WERI-Rb-1 (cell line): ENCODE measurements around the gene HOXB6.

Experiments
- DNase-seq: peaks from one replicate; pipeline ENCODE4 v3.0.0-alpha.2; 2020
- H3K27ac ChIP-seq: fragments of 250-450 bp; sonication (Bioruptor Pico); 2 replicates; pipeline ENCODE4 v1.5.1; 2020; ENCODE audit warnings: mild to moderate bottlenecking, moderate library complexity
- H3K27me3 ChIP-seq: fragments of 250-450 bp; sonication (Bioruptor Pico); 2 replicates; pipeline ENCODE4 v1.5.1; 2021; ENCODE audit warnings: mild to moderate bottlenecking, low read depth, moderate library complexity; ENCODE audit not compliant: insufficient read depth, severe bottlenecking
- H3K36me3 ChIP-seq: fragments of 250-450 bp; sonication (Bioruptor Pico); 2 replicates; pipeline ENCODE4 v1.5.1; 2020; ENCODE audit warnings: mild to moderate bottlenecking, moderate library complexity
- H3K4me3 ChIP-seq: 2 replicates; pipeline ENCODE4 v1.5.1; 2011; ENCODE audit warnings: low read depth, mild to moderate bottlenecking, control low read depth, low read length
- H3K9me3 ChIP-seq: fragments of 250-450 bp; sonication (Bioruptor Pico); 2 replicates; pipeline ENCODE4 v1.5.1; 2021; ENCODE audit warnings: mild to moderate bottlenecking, moderate library complexity; ENCODE audit not compliant: severe bottlenecking
- CTCF ChIP-seq: IDR thresholded peaks from 2 replicates; pipeline ENCODE4 v1.5.1; 2011; ENCODE audit warnings: low read depth, mild to moderate bottlenecking, control low read depth, inconsistent platforms, low read length

The HOXB6 gene

GRCh38 chr17:48631693-48632578, 27.1 kb upstream of the HOXB6 start:
- no peak for TF ChIP-seq CTCF

GRCh38 chr17:48630925-48631692, 26.3 kb upstream of the HOXB6 start:
- peaks cover 18% of the 10 kb centered on the region for H3K9me3 ChIP-seq
- no peaks in the 10 kb centered on the region for H3K36me3 ChIP-seq
- no peak overlapping the region for H3K4me3 ChIP-seq
- DNase-seq = peak; percentile 2
- H3K27ac ChIP-seq = no peak overlapping the region
- peaks cover 99% of the 10 kb centered on the region for H3K27me3 ChIP-seq
- TF ChIP-seq CTCF = no peak

More at GRCh38 chr17:48631693-48632578, 27.1 kb upstream of the HOXB6 start:
- H3K27ac ChIP-seq = no peak overlapping the region
- peaks cover 98% of the 10 kb centered on the region for H3K27me3 ChIP-seq
- H3K36me3 ChIP-seq = no peaks in the 10 kb centered on the region
- no peak overlapping the region for H3K4me3 ChIP-seq
- DNase-seq = no peak
- peaks cover 18% of the 10 kb centered on the region for H3K9me3 ChIP-seq

- Histone ChIP-seq H3K27me3 (peaks cover 99% of the 10 kb centered on the region), H3K36me3 (no peaks in the 10 kb centered on the region)
- TF ChIP-seq CTCF = no peak
Measured at GRCh38 chr17:48630009-48630924, 25.5 kb upstream of the HOXB6 start.

GRCh38 chr17:48629411-48629759, 24.6 kb upstream of the HOXB6 start:
- TF ChIP-seq CTCF = no peak
- Histone ChIP-seq H3K27me3 (peaks cover 99% of the 10 kb centered on the region), H3K9me3 (peaks cover 16% of the 10 kb centered on the region), H3K27ac (no peak overlapping the region), H3K4me3 (no peak overlapping the region), H3K36me3 (no peaks in the 10 kb centered on the region)
- DNase-seq = no peak

More at GRCh38 chr17:48630009-48630924, 25.5 kb upstream of the HOXB6 start:
- Histone ChIP-seq H3K4me3 (no peak overlapping the region), H3K27ac (no peak overlapping the region), H3K9me3 (peaks cover 18% of the 10 kb centered on the region)
- DNase-seq = no peak

GRCh38 chr17:48628649-48629410, 24.0 kb upstream of the HOXB6 start:
- TF ChIP-seq CTCF = no peak
- no peak overlapping the region for H3K4me3 ChIP-seq
- H3K9me3 ChIP-seq = peaks cover 11% of the 10 kb centered on the region
- peaks cover 99% of the 10 kb centered on the region for H3K27me3 ChIP-seq
- H3K36me3 ChIP-seq = no peaks in the 10 kb centered on the region
- no peak overlapping the region for H3K27ac ChIP-seq
- no peak for DNase-seq
